Measurements from ENCODE around the gene PGAP2. TPM values are rescaled to one million over a fixed set of nuclear protein-coding genes. Genes with fewer than 3 reads are reported as not detected.
A peak's percentile ranks its signal among the peaks of the same experiment; 100 is the strongest.
"Not testable (repeated sequence)": the region's sequence is repeated elsewhere in the genome, so short reads cannot be mapped to it uniquely, and the experiment has no call there.

PGAP2 gene
- total RNA-seq, 2 experiments from 2014 or later, result 27.4 to 30.2 TPM

GRCh38 chr11:3808861-3809623 is 682 bp downstream of the PGAP2 start:
- Mint-ChIP-seq H3K27ac (peak overlapping the region; percentile 21), H3K36me3 (no peaks in the 10 kb centered on the region), H3K9me3 (no peaks in the 10 kb centered on the region), H3K4me3 (peak overlapping the region; percentile 71), H3K4me1 (ENCODE audit: low read depth) (peaks cover 18% of the 10 kb centered on the region), H3K27me3 (no peaks in the 10 kb centered on the region)
- DNase-seq, result peak; percentile 64
- ChIA-PET CTCF (interaction anchor here (0.6 to 5.3 kb wide), 32 partner anchors 10 to 264 kb away, joined by 3 to 40 read pairs (median 6); partner anchors contain the start of genes NUP98 and RHOG), POLR2A (interaction anchor here (0.6 to 2.5 kb wide), 4 partner anchors 11 to 430 kb away, joined by 3 to 15 read pairs (median 3); partner anchors contain the start of genes NUP98 and ZNF195)
- intact Hi-C loops (cut with micrococcal nuclease), result loop anchor here (1.0 to 5.0 kb wide), 4 partner anchors 12 to 127 kb away; partner anchors contain the start of gene NUP98

GRCh38 chr11:3809624-3809928 is 1.2 kb downstream of the PGAP2 start:
- H3K27me3 Mint-ChIP-seq, result no peaks in the 10 kb centered on the region

DNA sequence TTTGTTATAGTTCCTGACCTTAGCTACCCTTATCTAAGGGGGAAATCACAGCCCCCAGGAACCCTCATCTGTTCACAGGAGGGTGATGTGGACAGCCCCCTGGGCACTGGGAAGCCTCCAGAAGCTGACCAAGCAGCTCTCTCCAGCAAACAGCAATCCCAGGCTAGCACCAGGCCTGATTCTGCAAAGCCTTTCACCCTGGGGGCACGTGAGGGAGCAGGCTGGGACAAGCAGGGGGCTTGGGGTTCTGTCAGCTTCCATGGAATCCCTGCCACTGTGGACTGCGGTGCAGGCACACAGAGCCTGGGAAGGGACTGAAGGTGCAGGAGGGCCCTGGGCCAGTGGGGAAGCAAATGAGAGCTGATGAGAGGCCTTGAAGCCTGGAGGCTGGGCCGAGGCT is 2.1 kb downstream of the PGAP2 start:
- POLR2A ChIA-PET, result interaction anchor here (0.7 to 1.1 kb wide), 3 partner anchors 12 to 44 kb away, joined by 3 read pairs; no protein-coding TSS in a partner anchor
- intact Hi-C loops (cut with micrococcal nuclease), result no loop called here
- Mint-ChIP-seq H3K4me1 (ENCODE audit: low read depth) (peaks cover 14% of the 10 kb centered on the region), H3K27me3 (no peaks in the 10 kb centered on the region), H3K4me3 (no peak overlapping the region), H3K36me3 (no peaks in the 10 kb centered on the region), H3K9me3 (no peaks in the 10 kb centered on the region), H3K27ac (no peak overlapping the region)
- CTCF ChIA-PET, result interaction anchor here (1.1 to 5.3 kb wide), 6 partner anchors 9 to 262 kb away, joined by 3 to 40 read pairs (median 14); no protein-coding TSS in a partner anchor
- no peak for DNase-seq

More at GRCh38 chr11:3809624-3809928, 1.2 kb downstream of the PGAP2 start:
- H3K27ac Mint-ChIP-seq, result no peak overlapping the region
- no peaks in the 10 kb centered on the region for H3K9me3 Mint-ChIP-seq
- H3K36me3 Mint-ChIP-seq, result no peaks in the 10 kb centered on the region
- CTCF ChIA-PET, result interaction anchor here (1.0 to 5.3 kb wide), 25 partner anchors 10 to 263 kb away, joined by 3 to 40 read pairs (median 6); partner anchors contain the start of genes NUP98 and RHOG
- H3K4me3 Mint-ChIP-seq, result no peak overlapping the region
- H3K4me1 Mint-ChIP-seq (ENCODE audit: low read depth), result peaks cover 14% of the 10 kb centered on the region
- no peak for DNase-seq
- intact Hi-C loops (cut with micrococcal nuclease), result loop anchor here (1.0 to 5.0 kb wide), 3 partner anchors 24 to 127 kb away; no protein-coding TSS in a partner anchor
- POLR2A ChIA-PET, result interaction anchor here (1.1 kb wide), 1 partner anchor 24 kb away, joined by 3 read pairs; no protein-coding TSS in a partner anchor

DNA sequence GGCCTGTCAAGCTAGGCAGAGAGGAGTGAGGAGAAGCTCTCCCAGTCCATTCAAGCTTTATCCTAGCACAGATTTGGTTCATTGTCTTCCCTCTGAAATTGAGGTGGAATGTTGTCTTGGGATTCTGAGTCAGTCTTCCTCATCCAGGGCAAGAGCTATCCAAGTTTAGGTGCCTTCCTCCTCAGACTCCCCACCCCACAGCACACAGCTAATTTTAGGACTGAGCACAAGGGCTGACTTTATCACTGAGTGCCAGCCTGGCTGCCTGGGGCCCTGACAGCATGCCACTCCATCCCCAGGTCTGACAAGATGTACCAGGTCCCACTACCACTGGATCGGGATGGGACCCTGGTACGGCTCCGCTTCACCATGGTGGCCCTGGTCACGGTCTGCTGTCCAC is 2.6 kb downstream of the PGAP2 start:
- CTCF ChIA-PET, result interaction anchor here (1.1 to 5.3 kb wide), 3 partner anchors 25 to 262 kb away, joined by 3 to 40 read pairs (median 3); no protein-coding TSS in a partner anchor
- Mint-ChIP-seq H3K9me3 (no peaks in the 10 kb centered on the region), H3K4me1 (ENCODE audit: low read depth) (peaks cover 14% of the 10 kb centered on the region), H3K27ac (no peak overlapping the region), H3K4me3 (no peak overlapping the region), H3K36me3 (no peaks in the 10 kb centered on the region), H3K27me3 (no peaks in the 10 kb centered on the region)
- POLR2A ChIA-PET, result interaction anchor here (0.7 to 1.1 kb wide), 3 partner anchors 13 to 43 kb away, joined by 3 read pairs; no protein-coding TSS in a partner anchor
- intact Hi-C loops (cut with micrococcal nuclease), result no loop called here
- DNase-seq, result no peak

DNA sequence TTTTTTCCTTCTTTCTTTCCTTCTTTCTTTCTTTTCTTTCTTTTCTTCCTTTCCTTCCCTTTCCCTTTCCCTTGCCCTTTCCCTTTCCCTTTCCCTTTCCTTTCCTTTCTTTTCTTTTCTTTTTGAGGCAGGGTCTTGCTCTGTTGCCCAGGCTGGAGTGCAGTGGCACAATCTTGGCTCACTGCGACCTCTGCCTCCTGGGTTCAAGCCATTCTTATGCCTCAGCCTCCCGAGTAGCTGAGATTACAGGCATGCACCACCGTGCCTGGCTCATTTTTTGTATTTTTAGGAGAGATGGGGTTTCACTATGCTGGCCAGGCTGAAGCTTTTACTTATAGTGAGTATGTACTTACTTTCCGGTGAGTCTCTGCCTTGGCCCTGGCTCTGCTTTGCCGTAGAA is 6.5 kb downstream of the PGAP2 start:
- H3K4me3 Mint-ChIP-seq; H3K27me3 Mint-ChIP-seq; POLR2A ChIA-PET; H3K9me3 Mint-ChIP-seq; H3K4me1 Mint-ChIP-seq (ENCODE audit: low read depth); intact Hi-C loops (cut with micrococcal nuclease); DNase-seq; H3K36me3 Mint-ChIP-seq; H3K27ac Mint-ChIP-seq: not testable (repeated sequence)
- CTCF ChIA-PET, result interaction anchor here (1.1 to 2.7 kb wide), 2 partner anchors 17 to 258 kb away, joined by 3 to 9 read pairs; partner anchors contain the start of gene NUP98

- CTCF ChIA-PET, result interaction anchor here (1.5 kb wide), 1 partner anchor 257 kb away, joined by 6 read pairs; no protein-coding TSS in a partner anchor
- H3K9me3 Mint-ChIP-seq, result no peaks in the 10 kb centered on the region
- no peaks in the 10 kb centered on the region for H3K27me3 Mint-ChIP-seq
- no peak for DNase-seq
- intact Hi-C loops (cut with micrococcal nuclease), result no loop called here
- peaks cover 1% of the 10 kb centered on the region for H3K36me3 Mint-ChIP-seq
- POLR2A ChIA-PET, result no interaction called here
- H3K4me3 Mint-ChIP-seq, result no peak overlapping the region
- no peaks in the 10 kb centered on the region for H3K4me1 Mint-ChIP-seq (ENCODE audit: low read depth)
- no peak overlapping the region for H3K27ac Mint-ChIP-seq
Observed at GRCh38 chr11:3815845-3816244, 7.5 kb downstream of the PGAP2 start.

DNA sequence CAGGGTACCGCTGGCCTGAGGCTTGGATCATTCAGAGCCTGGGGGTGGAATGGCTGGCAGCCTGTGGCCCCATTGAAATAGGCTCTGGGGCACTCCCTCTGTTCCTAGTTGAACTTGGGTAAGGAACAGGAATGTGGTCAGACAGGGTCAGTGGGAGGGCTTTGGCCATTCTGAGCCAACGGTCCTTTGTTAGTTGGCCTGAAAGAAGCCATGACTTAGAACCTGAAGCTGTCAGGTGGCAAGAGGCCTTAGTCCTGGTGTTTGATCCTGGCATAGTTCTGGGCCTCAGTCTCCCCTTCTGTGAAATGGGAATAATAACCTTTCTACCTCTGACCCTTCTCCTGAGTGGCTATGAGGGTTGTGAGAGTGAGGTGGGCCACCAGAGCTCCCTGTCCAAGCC is 8.3 kb downstream of the PGAP2 start:
- DNase-seq, result no peak
- Mint-ChIP-seq H3K9me3 (no peaks in the 10 kb centered on the region), H3K27ac (no peak overlapping the region), H3K27me3 (no peaks in the 10 kb centered on the region), H3K4me3 (no peak overlapping the region), H3K36me3 (peaks cover 1% of the 10 kb centered on the region), H3K4me1 (ENCODE audit: low read depth) (no peaks in the 10 kb centered on the region)
- intact Hi-C loops (cut with micrococcal nuclease), result no loop called here
- POLR2A ChIA-PET, result no interaction called here
- CTCF ChIA-PET, result interaction anchor here (0.8 to 1.5 kb wide), 2 partner anchors 9 to 256 kb away, joined by 3 to 6 read pairs; no protein-coding TSS in a partner anchor

- intact Hi-C loops (cut with micrococcal nuclease), result no loop called here
- ChIA-PET CTCF (interaction anchor here (0.8 to 4.0 kb wide), 3 partner anchors 9 to 256 kb away, joined by 3 to 31 read pairs (median 6); partner anchors contain the start of gene PGAP2), POLR2A (no interaction called here)
- H3K27me3 Mint-ChIP-seq, result no peaks in the 10 kb centered on the region
- H3K4me1 Mint-ChIP-seq (ENCODE audit: low read depth), result no peaks in the 10 kb centered on the region
- DNase-seq, result no peak
- H3K27ac Mint-ChIP-seq, result no peak overlapping the region
- H3K4me3 Mint-ChIP-seq, result no peak overlapping the region
- no peaks in the 10 kb centered on the region for H3K9me3 Mint-ChIP-seq
- peaks cover 1% of the 10 kb centered on the region for H3K36me3 Mint-ChIP-seq
Observed at GRCh38 chr11:3817181-3817800, 8.9 kb downstream of the PGAP2 start.

DNA sequence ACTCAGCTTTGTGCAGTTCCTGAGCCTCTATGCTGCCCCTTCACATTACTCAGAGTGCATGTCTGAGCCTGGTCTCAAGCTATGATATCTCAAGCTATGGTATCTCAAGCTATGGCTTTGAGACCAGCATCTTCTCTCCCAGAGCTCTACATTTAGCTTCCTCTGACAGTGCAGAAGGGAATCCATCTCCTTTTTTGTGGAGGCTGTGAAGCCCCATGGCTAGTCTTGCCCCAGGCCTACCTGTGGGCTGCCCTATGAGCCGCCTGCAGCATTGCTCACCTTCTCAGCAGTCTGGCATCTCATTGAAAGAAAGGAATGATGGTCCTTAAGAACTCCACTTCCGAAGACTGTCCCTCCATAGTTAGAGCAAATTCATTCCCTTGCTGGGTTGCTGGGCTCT is 12.6 kb downstream of the PGAP2 start:
- Mint-ChIP-seq H3K27ac (no peak overlapping the region), H3K27me3 (no peaks in the 10 kb centered on the region), H3K9me3 (no peaks in the 10 kb centered on the region), H3K4me3 (no peak overlapping the region), H3K4me1 (ENCODE audit: low read depth) (peaks cover 16% of the 10 kb centered on the region), H3K36me3 (peaks cover 3% of the 10 kb centered on the region)
- intact Hi-C loops (cut with micrococcal nuclease), result no loop called here
- POLR2A ChIA-PET, result interaction anchor here (1.3 kb wide), 1 partner anchor 21 kb away, joined by 3 read pairs; no protein-coding TSS in a partner anchor
- DNase-seq, result no peak
- CTCF ChIA-PET, result interaction anchor here (0.6 to 4.0 kb wide), 5 partner anchors 13 to 252 kb away, joined by 3 to 31 read pairs (median 5); partner anchors contain the start of gene PGAP2

DNA sequence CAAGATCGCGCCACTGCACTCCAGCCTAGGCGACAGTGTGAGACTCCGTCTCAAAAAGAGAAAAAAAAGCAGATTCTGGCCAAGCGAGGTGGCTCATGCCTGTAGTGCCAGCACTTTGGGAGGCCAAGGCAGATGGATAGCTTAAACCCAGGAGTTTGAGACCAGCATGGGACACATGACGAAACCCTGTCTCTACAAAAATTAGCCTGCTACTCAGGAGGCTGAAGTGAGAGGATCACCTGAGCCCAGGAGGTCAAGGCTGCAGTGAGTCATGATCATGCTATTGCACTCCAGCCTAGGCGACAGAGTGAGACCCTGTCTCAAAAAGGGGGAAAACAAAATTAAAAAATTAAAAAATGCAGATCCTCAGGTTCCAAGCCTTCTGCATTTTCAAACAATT is 14.0 kb downstream of the PGAP2 start:
- ChIA-PET POLR2A (interaction anchor here (0.6 to 1.0 kb wide), 4 partner anchors 17 to 238 kb away, joined by 4 to 5 read pairs (median 5); no protein-coding TSS in a partner anchor), CTCF (interaction anchor here (0.6 to 1.9 kb wide), 4 partner anchors 14 to 250 kb away, joined by 3 to 13 read pairs (median 6); partner anchors contain the start of gene PGAP2)
- Mint-ChIP-seq H3K4me1 (ENCODE audit: low read depth) (peaks cover 27% of the 10 kb centered on the region), H3K4me3 (no peak overlapping the region), H3K27ac (no peak overlapping the region), H3K27me3 (no peaks in the 10 kb centered on the region), H3K9me3 (no peaks in the 10 kb centered on the region), H3K36me3 (peaks cover 14% of the 10 kb centered on the region)
- DNase-seq, result no peak
- intact Hi-C loops (cut with micrococcal nuclease), result no loop called here

DNA sequence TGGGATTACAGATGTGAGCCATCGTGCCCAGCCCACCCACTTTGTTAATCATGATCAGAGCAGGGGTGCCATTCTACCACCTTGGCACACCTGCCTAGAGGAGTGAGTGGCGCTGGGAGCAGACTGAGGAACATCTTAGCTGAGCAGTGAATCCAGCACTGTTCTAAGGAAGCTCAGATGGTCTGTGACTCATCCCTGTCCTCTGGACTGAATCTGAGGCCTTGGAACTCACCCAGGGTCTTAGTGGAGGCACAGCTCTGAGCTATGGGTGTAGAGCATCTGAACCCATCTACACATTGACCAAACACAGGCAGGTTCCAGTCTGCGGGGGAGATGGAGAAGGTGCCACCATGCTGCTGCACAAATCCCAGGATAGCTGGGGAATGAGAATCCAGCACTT is 14.9 kb downstream of the PGAP2 start:
- no peaks in the 10 kb centered on the region for H3K27me3 Mint-ChIP-seq
- H3K9me3 Mint-ChIP-seq, result no peaks in the 10 kb centered on the region
- H3K4me1 Mint-ChIP-seq (ENCODE audit: low read depth), result peaks cover 30% of the 10 kb centered on the region
- peaks cover 24% of the 10 kb centered on the region for H3K36me3 Mint-ChIP-seq
- ChIA-PET CTCF (interaction anchor here (0.9 to 1.9 kb wide), 4 partner anchors 15 to 249 kb away, joined by 3 to 13 read pairs (median 7); partner anchors contain the start of genes PGAP2, RHOG and STIM1), POLR2A (interaction anchor here (1.0 kb wide), 1 partner anchor 16 kb away, joined by 5 read pairs; no protein-coding TSS in a partner anchor)
- H3K4me3 Mint-ChIP-seq, result no peak overlapping the region
- DNase-seq, result no peak
- intact Hi-C loops (cut with micrococcal nuclease), result no loop called here
- H3K27ac Mint-ChIP-seq, result no peak overlapping the region

Measured in activated CD4-positive, alpha-beta memory T cell treated with anti-CD3 and anti-CD28 coated beads for 36 hours (primary cell).